ENCODE measurements around the gene SHCBP1L. TPM values are rescaled to one million over a fixed set of nuclear protein-coding genes. Genes with fewer than 3 reads are reported as not detected.

The SHCBP1L gene
- total and polyA plus RNA-seq, 9 of the 15 experiments (the other 6 are each of a cell fraction or from before 2014, with no cell fraction given): not detected

GRCh38 chr1:182869241-182869666 lies 83.7 kb downstream of the SHCBP1L start (continued):
- TF ChIP-seq, protein P1, sequence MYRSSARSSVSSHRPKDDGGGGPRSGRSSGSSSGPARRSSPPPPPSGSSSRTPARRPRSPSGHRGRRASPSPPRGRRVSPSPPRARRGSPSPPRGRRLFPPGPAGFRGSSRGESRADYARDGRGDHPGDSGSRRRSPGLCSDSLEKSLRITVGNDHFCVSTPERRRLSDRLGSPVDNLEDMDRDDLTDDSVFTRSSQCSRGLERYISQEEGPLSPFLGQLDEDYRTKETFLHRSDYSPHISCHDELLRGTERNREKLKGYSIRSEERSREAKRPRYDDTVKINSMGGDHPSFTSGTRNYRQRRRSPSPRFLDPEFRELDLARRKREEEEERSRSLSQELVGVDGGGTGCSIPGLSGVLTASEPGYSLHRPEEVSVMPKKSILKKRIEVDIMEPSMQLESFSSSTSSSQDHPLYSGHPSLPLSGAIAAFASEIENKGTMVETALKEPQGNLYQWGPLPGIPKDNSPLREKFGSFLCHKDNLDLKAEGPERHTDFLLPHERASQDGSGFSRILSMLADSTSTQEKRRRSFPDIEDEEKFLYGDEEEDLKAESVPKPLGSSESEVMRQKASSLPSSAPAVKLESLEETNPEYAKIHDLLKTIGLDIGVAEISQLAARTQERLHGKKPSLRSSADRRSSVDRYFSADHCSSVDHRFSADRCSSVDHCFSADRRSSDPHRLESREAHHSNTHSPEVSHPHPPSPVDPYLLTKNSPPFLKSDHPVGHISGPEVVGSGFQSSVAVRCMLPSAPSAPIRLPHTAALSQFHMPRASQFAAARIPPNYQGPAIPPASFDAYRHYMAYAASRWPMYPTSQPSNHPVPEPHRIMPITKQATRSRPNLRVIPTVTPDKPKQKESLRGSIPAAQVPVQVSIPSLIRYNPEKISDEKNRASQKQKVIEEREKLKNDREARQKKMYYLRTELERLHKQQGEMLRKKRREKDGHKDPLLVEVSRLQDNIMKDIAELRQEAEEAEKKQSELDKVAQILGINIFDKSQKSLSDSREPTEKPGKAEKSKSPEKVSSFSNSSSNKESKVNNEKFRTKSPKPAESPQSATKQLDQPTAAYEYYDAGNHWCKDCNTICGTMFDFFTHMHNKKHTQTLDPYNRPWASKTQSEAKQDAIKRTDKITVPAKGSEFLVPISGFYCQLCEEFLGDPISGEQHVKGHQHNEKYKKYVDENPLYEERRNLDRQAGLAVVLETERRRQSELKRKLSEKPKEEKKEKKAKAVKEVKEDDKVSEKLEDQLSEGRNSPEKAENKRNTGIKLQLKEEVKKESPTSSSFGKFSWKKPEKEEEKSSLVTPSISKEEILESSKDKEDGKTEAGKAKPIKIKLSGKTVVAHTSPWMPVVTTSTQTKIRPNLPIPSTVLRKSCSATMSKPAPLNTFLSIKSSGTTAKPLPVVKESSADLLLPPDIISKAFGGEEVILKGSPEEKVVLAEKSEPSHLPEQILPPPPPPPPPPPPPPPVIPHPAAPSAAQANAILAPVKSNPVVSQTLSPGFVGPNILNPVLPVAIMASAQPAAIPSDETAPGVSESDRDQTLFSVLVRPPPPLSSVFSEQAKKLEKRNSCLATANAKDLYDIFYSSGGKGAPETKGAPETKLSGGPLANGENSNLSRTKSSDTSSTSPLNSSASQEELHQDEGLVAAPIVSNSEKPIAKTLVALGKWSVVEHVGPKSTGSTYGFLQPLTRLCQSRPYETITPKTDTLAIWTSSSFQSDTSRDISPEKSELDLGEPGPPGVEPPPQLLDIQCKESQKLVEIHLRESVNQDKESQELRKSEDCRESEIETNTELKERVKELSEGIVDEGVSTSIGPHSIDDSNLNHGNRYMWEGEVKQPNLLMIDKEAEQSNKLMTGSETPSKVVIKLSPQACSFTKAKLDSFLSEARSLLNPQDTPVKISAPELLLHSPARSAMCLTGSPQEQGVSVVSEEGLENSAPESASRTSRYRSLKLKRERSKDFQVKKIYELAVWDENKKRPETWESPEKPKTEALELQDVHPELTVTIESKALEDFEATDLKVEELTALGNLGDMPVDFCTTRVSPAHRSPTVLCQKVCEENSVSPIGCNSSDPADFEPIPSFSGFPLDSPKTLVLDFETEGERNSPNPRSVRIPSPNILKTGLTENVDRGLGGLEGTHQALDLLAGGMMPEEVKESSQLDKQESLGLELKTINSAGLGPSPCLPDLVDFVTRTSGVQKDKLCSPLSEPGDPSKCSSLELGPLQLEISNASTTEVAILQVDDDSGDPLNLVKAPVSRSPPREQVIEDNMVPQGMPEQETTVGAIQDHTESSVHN (IDR thresholded peaks at IDR 0.05; ENCODE audit: borderline replicate concordance in 1 of 2, low read depth in 1 of 2): peak in 1 of 2 experiments; percentile 76; a peak in 1 of 4 replicates
- no peak for TF ChIP-seq CHD4 (IDR thresholded peaks at IDR 0.05; ENCODE audit: insufficient read depth, insufficient replicate concordance, low read depth, low read length, poor library complexity, severe bottlenecking)
- no peak; the same call in 1 of the 2 replicates for TF ChIP-seq GABPB1 (CRISPR knock-in tag; IDR thresholded peaks at IDR 0.05)
- TF ChIP-seq HDAC1 (IDR thresholded peaks at IDR 0.05): no peak
- TF ChIP-seq MAZ (CRISPR knock-in tag; conservative IDR thresholded peaks at IDR 0.05 in 1 of 2, IDR thresholded peaks at IDR 0.05 in 1 of 2): 0 out of 4 replicates have a peak, but pooled peaks of 1 of the 2 experiments have one; percentile 20
- peak; percentile 67; the same call in 1 of the 2 replicates for TF ChIP-seq SMARCA4 (IDR thresholded peaks at IDR 0.05)
- no peak for TF ChIP-seq HNRNPH1 (optimal IDR thresholded peaks at IDR 0.05; ENCODE audit: low read depth, low read length)
- TF ChIP-seq NFIC (IDR thresholded peaks at IDR 0.05): peak; percentile 56
- TF ChIP-seq USF1 (CRISPR knock-in tag; IDR thresholded peaks at IDR 0.05): no peak
- TF ChIP-seq STAT6 (CRISPR knock-in tag; IDR thresholded peaks at IDR 0.05): no peak
- TF ChIP-seq, protein P2, sequence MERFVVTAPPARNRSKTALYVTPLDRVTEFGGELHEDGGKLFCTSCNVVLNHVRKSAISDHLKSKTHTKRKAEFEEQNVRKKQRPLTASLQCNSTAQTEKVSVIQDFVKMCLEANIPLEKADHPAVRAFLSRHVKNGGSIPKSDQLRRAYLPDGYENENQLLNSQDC (CRISPR knock-in tag; IDR thresholded peaks at IDR 0.05): no peak
- no peak for TF ChIP-seq ZNF280A (IDR thresholded peaks at IDR 0.05; ENCODE audit: low read depth, partially characterized antibody)
- TF ChIP-seq DACH1 (IDR thresholded peaks at IDR 0.05; ENCODE audit: partially characterized antibody): no peak

All from K562 (cell line).